HepG2 (cell line): ENCODE data around the gene MIER2. TPM values are rescaled to one million over a fixed set of nuclear protein-coding genes. Genes with fewer than 3 reads are reported as not detected.

Source experiments
- CBX2 ChIP-seq, 2 experiments: fragments of 200-600 bp in 1 of 2; sonication (generic); formaldehyde crosslinking in 1 of 2; IDR thresholded peaks; 2 replicates each; pipeline versions ENCODE4 v1.7.0 to v1.8.1; 2018 to 2022; ENCODE audit warnings: low read depth in 2 of 2, low read length in 1 of 2, mild to moderate bottlenecking in 1 of 2, missing genetic modification reagents in 1 of 2
- CREBL2 ChIP-seq: sonication (generic); formaldehyde crosslinking; IDR thresholded peaks from 2 replicates; pipeline ENCODE4 v1.8.1; 2023; ENCODE audit warnings: missing genetic modification reagents, mild to moderate bottlenecking, borderline replicate concordance
- DPF2 ChIP-seq: sonication (generic); formaldehyde crosslinking; IDR thresholded peaks from 2 replicates; pipeline ENCODE4 v1.4.0; 2020; ENCODE audit warnings: mild to moderate bottlenecking, low read depth, missing genetic modification reagents, borderline replicate concordance
- KMT2A ChIP-seq: sonication (generic); formaldehyde crosslinking; IDR thresholded peaks from 2 replicates; pipeline ENCODE4 v1.4.0; 2020; ENCODE audit warnings: missing genetic modification reagents
- MAFG ChIP-seq: sonication (generic); formaldehyde crosslinking; IDR thresholded peaks from 2 replicates; pipeline ENCODE4 v1.5.1; 2020; ENCODE audit warnings: mild to moderate bottlenecking, missing genetic modification reagents
- MAX ChIP-seq: IDR thresholded peaks from 2 replicates; pipeline ENCODE4 v1.6.1; 2012; ENCODE audit warnings: inconsistent platforms
- NFYC ChIP-seq: IDR thresholded peaks from 2 replicates; pipeline ENCODE4 v1.6.1; 2016; ENCODE audit warnings: missing genetic modification reagents, missing compliant biosample characterization
- PRDM10 ChIP-seq: sonication (generic); formaldehyde crosslinking; IDR thresholded peaks from 2 replicates; pipeline ENCODE4 v1.4.0; 2020; ENCODE audit warnings: low read depth, missing genetic modification reagents
- U2AF2 ChIP-seq: fragments of 200-400 bp; formaldehyde crosslinking; IDR thresholded peaks from 2 replicates; pipeline ENCODE4 v1.6.1; 2017; ENCODE audit warnings: low read depth, mild to moderate bottlenecking, low read length
- ZNF230 ChIP-seq: sonication (generic); formaldehyde crosslinking; IDR thresholded peaks from 2 replicates; pipeline ENCODE4 v1.4.0; 2020; ENCODE audit warnings: mild to moderate bottlenecking, missing genetic modification reagents
- ZNF446 ChIP-seq: sonication (generic); formaldehyde crosslinking; IDR thresholded peaks from 2 replicates; pipeline ENCODE4 v1.5.0; 2020; ENCODE audit warnings: mild to moderate bottlenecking, missing genetic modification reagents
- ZNF563 ChIP-seq: sonication (generic); formaldehyde crosslinking; IDR thresholded peaks from 2 replicates; pipeline ENCODE4 v1.8.0; 2022; ENCODE audit warnings: mild to moderate bottlenecking, moderate library complexity, missing genetic modification reagents
- ZNF619 ChIP-seq: sonication (generic); formaldehyde crosslinking; IDR thresholded peaks from 2 replicates; pipeline ENCODE4 v1.4.0; 2020; ENCODE audit warnings: mild to moderate bottlenecking, missing genetic modification reagents
- ZNF773 ChIP-seq: sonication (generic); formaldehyde crosslinking; IDR thresholded peaks from 2 replicates; pipeline ENCODE4 v1.4.0; 2020; ENCODE audit warnings: missing genetic modification reagents, borderline replicate concordance
- ZNF782 ChIP-seq: sonication (generic); formaldehyde crosslinking; IDR thresholded peaks from 2 replicates; pipeline ENCODE4 v1.4.0; 2020; ENCODE audit warnings: missing genetic modification reagents, mild to moderate bottlenecking, borderline replicate concordance
- ZNF788 ChIP-seq: sonication (generic); formaldehyde crosslinking; IDR thresholded peaks from 2 replicates; pipeline ENCODE4 v1.5.0; 2020; ENCODE audit warnings: mild to moderate bottlenecking, missing genetic modification reagents, borderline replicate concordance
- ZNF841 ChIP-seq: sonication (generic); formaldehyde crosslinking; IDR thresholded peaks from 2 replicates; pipeline ENCODE4 v1.8.1; 2023; ENCODE audit warnings: missing genetic modification reagents, borderline replicate concordance
- polyA plus RNA-seq, 8 experiments: library from polyadenylated mRNA; depleted of rRNA in 3 of 8; stranded (reverse) in 7 of 8; unstranded in 1 of 8; fragments of >200 nt; fragmentation: Illumina TruSeq in 4 of 8; extraction: Trizol in 4 of 8; gene quantifications; 2 replicates each; pipeline versions ENCODE4 v1.2.1 to v1.2.3, GENCODE V29; 2011 to 2016; ENCODE audit warnings: low read depth in 4 of 8, missing spikeins in 1 of 8, mixed read lengths in 1 of 8; ENCODE audit not compliant: insufficient read depth in 1 of 8
- total RNA-seq, 5 experiments: library from RNA; depleted of rRNA; stranded (reverse); fragments of >200 nt; fragmentation: Illumina TruSeq; extraction: Trizol; gene quantifications; 2 replicates each; pipeline ENCODE4 v1.2.3, GENCODE V29; 2016; ENCODE audit warnings: low read depth in 1 of 5
- TF ChIP-seq, protein P1 (sequence below): sonication (generic); formaldehyde crosslinking; IDR thresholded peaks from 2 replicates; pipeline ENCODE4 v1.8.1; 2023; ENCODE audit warnings: mild to moderate bottlenecking, missing genetic modification reagents
- TF ChIP-seq, protein P2 (sequence below): sonication (generic); formaldehyde crosslinking; conservative IDR thresholded peaks from 2 replicates; pipeline ENCODE4 v1.4.0; 2020; ENCODE audit warnings: missing genetic modification reagents
- TF ChIP-seq, protein P3 (sequence below): sonication (generic); formaldehyde crosslinking; IDR thresholded peaks from 2 replicates; pipeline ENCODE4 v1.4.0; 2020; ENCODE audit warnings: missing genetic modification reagents, mild to moderate bottlenecking, borderline replicate concordance
- TF ChIP-seq, protein P4 (sequence below): sonication (generic); formaldehyde crosslinking; IDR thresholded peaks from 2 replicates; pipeline ENCODE4 v1.4.0; 2020; ENCODE audit warnings: missing genetic modification reagents

The MIER2 gene
- total and polyA plus RNA-seq, 2 of the 13 experiments (the other 11 are each of a cell fraction or from before 2014, with no cell fraction given) = 9.6 to 25.7 TPM

GRCh38 chr19:344625-345319, at the start of gene MIER2 (continued):
- TF ChIP-seq PRDM10 (CRISPR knock-in tag) (no peak), CREBL2 (CRISPR knock-in tag) (no peak), ZNF619 (CRISPR knock-in tag) (no peak), ZNF446 (CRISPR knock-in tag) (0 out of 2 replicates have a peak, but pooled peaks have one; percentile 57), NFYC (CRISPR knock-in tag) (peak; percentile 79), ZNF563 (CRISPR knock-in tag) (peak; percentile 63; the same call in 1 of the 2 replicates), DPF2 (no peak), CBX2 (IDR thresholded peaks at IDR 0.05; ENCODE audit: low read depth, low read length) (no peak), CBX2 (CRISPR knock-in tag; IDR thresholded peaks at IDR 0.05; ENCODE audit: low read depth) (no peak), ZNF773 (CRISPR knock-in tag) (no peak), ZNF230 (CRISPR knock-in tag) (peak; percentile 61; the same call in 1 of the 2 replicates), ZNF841 (no peak), ZNF788 (no peak), U2AF2 (no peak), MAFG (no peak), ZNF782 (CRISPR knock-in tag) (no peak), KMT2A (CRISPR knock-in tag) (no peak), MAX (peak; percentile 86)
- TF ChIP-seq, protein P1, sequence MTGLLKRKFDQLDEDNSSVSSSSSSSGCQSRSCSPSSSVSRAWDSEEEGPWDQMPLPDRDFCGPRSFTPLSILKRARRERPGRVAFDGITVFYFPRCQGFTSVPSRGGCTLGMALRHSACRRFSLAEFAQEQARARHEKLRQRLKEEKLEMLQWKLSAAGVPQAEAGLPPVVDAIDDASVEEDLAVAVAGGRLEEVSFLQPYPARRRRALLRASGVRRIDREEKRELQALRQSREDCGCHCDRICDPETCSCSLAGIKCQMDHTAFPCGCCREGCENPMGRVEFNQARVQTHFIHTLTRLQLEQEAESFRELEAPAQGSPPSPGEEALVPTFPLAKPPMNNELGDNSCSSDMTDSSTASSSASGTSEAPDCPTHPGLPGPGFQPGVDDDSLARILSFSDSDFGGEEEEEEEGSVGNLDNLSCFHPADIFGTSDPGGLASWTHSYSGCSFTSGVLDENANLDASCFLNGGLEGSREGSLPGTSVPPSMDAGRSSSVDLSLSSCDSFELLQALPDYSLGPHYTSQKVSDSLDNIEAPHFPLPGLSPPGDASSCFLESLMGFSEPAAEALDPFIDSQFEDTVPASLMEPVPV = 0 out of 2 replicates have a peak, but pooled peaks have one; percentile 42
- TF ChIP-seq, protein P2, sequence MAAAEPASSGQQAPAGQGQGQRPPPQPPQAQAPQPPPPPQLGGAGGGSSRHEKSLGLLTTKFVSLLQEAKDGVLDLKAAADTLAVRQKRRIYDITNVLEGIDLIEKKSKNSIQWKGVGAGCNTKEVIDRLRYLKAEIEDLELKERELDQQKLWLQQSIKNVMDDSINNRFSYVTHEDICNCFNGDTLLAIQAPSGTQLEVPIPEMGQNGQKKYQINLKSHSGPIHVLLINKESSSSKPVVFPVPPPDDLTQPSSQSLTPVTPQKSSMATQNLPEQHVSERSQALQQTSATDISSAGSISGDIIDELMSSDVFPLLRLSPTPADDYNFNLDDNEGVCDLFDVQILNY (CRISPR knock-in tag) = no peak
- TF ChIP-seq, protein P3, sequence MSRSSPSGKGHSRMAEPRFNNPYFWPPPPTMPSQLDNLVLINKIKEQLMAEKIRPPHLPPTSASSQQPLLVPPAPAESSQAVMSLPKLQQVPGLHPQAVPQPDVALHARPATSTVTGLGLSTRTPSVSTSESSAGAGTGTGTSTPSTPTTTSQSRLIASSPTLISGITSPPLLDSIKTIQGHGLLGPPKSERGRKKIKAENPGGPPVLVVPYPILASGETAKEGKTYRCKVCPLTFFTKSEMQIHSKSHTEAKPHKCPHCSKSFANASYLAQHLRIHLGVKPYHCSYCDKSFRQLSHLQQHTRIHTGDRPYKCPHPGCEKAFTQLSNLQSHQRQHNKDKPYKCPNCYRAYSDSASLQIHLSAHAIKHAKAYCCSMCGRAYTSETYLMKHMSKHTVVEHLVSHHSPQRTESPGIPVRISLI (CRISPR knock-in tag) = no peak
- TF ChIP-seq, protein P4, sequence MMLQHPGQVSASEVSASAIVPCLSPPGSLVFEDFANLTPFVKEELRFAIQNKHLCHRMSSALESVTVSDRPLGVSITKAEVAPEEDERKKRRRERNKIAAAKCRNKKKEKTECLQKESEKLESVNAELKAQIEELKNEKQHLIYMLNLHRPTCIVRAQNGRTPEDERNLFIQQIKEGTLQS (CRISPR knock-in tag) = no peak
